ENCODE results near the gene GPR161. TPM values are rescaled to one million over a fixed set of nuclear protein-coding genes. Genes with fewer than 3 reads are reported as not detected.

The GPR161 gene
- total RNA-seq, 4 donors from 2014 or later: 2.7 to 9.0 (median 6.6) TPM

GRCh38 chr1:168054117-168054516 is 82.6 kb downstream of the GPR161 start:
- TF ChIP-seq CTCF (IDR thresholded peaks at IDR 0.05) (no peak), EP300 (IDR thresholded peaks at IDR 0.05) (no peak), POLR2A (IDR thresholded peaks at IDR 0.05) (no peak)
- peak in 1 of 2 donors; percentile 12 for DNase-seq (ENCODE audit: low spot score in 2 of 2)
- Histone ChIP-seq H3K36me3 (peaks cover 0 to 13% (median 0%) of the 10 kb centered on the region in 3 donors), H3K27ac (no peak overlapping the region), H3K4me1 (no peaks in the 10 kb centered on the region), H3K27me3 (no peaks in the 10 kb centered on the region), H3K9me3 (no peaks in the 10 kb centered on the region), H3K4me3 (no peak overlapping the region)
- WGBS, 2 donors: 73 to 75% methylated on average over 3 of the region's 3 CpGs

DNA sequence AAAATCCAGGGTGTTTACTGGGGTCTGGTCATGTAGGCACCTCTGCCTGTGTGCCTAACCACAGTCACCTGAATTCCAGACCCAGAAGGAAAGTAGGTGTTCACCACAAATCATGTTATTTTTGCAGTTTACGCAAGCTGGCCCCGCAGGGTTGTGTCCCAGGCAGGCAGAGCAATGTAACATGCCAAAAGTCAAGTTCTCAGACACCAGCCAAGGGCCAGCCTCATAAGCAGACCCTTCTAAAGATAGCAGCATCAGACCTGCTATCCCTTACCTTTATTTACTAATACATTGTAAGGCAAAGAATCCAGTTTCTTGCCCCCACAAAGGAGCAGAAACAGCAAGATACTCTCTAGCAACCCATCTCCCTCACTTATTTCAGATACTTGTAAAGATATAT is 83.0 kb downstream of the GPR161 start:
- Histone ChIP-seq H3K4me1 (no peaks in the 10 kb centered on the region), H3K36me3 (peaks cover 0 to 13% (median 0%) of the 10 kb centered on the region in 3 donors), H3K9me3 (no peaks in the 10 kb centered on the region), H3K27ac (no peak overlapping the region), H3K4me3 (no peak overlapping the region), H3K27me3 (no peaks in the 10 kb centered on the region)
- WGBS, 2 donors: 100% methylated on average over 2 of the region's 2 CpGs
- DNase-seq (ENCODE audit: low spot score in 2 of 2): no peak
- TF ChIP-seq POLR2A (IDR thresholded peaks at IDR 0.05): no peak
- no peak for TF ChIP-seq CTCF (IDR thresholded peaks at IDR 0.05)
- TF ChIP-seq EP300 (IDR thresholded peaks at IDR 0.05): no peak

GRCh38 chr1:168050880-168051279 is 85.8 kb downstream of the GPR161 start:
- peaks cover 0 to 17% (median 0%) of the 10 kb centered on the region in 3 donors for H3K36me3 ChIP-seq
- H3K27ac ChIP-seq: no peak overlapping the region
- WGBS, 2 donors: 54 to 74% methylated on average over 1 of the region's 1 CpG
- H3K9me3 ChIP-seq: no peaks in the 10 kb centered on the region
- H3K4me3 ChIP-seq: no peak overlapping the region
- TF ChIP-seq EP300 (IDR thresholded peaks at IDR 0.05) (no peak), POLR2A (IDR thresholded peaks at IDR 0.05) (no peak), CTCF (IDR thresholded peaks at IDR 0.05) (no peak)
- DNase-seq (ENCODE audit: low spot score in 2 of 2): no peak
- no peaks in the 10 kb centered on the region for H3K27me3 ChIP-seq
- H3K4me1 ChIP-seq: no peaks in the 10 kb centered on the region

- TF ChIP-seq EP300 (IDR thresholded peaks at IDR 0.05) (no peak), POLR2A (IDR thresholded peaks at IDR 0.05) (no peak), CTCF (IDR thresholded peaks at IDR 0.05) (no peak)
- Histone ChIP-seq H3K36me3 (peaks cover 0 to 19% (median 0%) of the 10 kb centered on the region in 3 donors), H3K9me3 (no peaks in the 10 kb centered on the region), H3K4me1 (no peaks in the 10 kb centered on the region), H3K4me3 (no peak overlapping the region), H3K27me3 (no peaks in the 10 kb centered on the region), H3K27ac (no peak overlapping the region)
- no peak for DNase-seq (ENCODE audit: low spot score in 2 of 2)
- 59 to 78% methylated on average over 1 of the region's 1 CpG for WGBS, 2 donors
Measured at GRCh38 chr1:168050307-168050706, 86.4 kb downstream of the GPR161 start.

- H3K36me3 ChIP-seq: peaks cover 0 to 37% (median 0%) of the 10 kb centered on the region in 3 donors
- WGBS, 2 donors: 94 to 96% methylated on average over 1 of the region's 1 CpG
- TF ChIP-seq EP300 (IDR thresholded peaks at IDR 0.05): no peak
- TF ChIP-seq POLR2A (IDR thresholded peaks at IDR 0.05): no peak
- no peak for TF ChIP-seq CTCF (IDR thresholded peaks at IDR 0.05)
- no peak for DNase-seq (ENCODE audit: low spot score in 2 of 2)
- no peaks in the 10 kb centered on the region for H3K27me3 ChIP-seq
- no peak overlapping the region for H3K27ac ChIP-seq
- no peaks in the 10 kb centered on the region for H3K9me3 ChIP-seq
- H3K4me3 ChIP-seq: no peak overlapping the region
- H3K4me1 ChIP-seq: no peaks in the 10 kb centered on the region
Measured at GRCh38 chr1:168045311-168045710, 91.4 kb downstream of the GPR161 start.

All from tibial nerve (tissue), 4 donors.